Measurements from ENCODE around the gene FRMD4A. TPM values are rescaled to one million over a fixed set of nuclear protein-coding genes. Genes with fewer than 3 reads are reported as not detected.

FRMD4A gene
- total RNA-seq, 2 donors from 2014 or later, result 18.9 to 46.1 TPM

DNA sequence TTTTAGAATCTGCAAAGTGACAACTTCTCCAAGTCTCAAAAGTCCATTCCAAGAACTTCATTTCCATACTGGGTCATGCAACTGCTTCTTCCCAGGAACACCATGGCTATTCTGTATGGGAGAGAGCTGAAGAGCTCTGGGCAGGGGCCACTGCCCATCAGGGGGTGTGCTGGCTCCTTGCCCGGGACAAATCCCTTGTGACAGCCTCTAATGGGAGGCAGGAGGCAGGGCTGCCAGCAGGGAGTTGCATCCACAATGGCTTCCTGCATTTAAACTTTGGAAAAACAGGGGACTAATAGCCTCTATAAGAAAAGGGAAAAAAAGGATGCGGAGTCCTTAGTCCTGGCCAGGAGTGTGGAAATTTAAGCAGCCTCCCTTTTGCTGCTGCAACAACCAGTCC lies 18.4 kb upstream of the FRMD4A start:
- TF ChIP-seq POLR2A (IDR thresholded peaks at IDR 0.05), result no peak
- TF ChIP-seq, protein P1, sequence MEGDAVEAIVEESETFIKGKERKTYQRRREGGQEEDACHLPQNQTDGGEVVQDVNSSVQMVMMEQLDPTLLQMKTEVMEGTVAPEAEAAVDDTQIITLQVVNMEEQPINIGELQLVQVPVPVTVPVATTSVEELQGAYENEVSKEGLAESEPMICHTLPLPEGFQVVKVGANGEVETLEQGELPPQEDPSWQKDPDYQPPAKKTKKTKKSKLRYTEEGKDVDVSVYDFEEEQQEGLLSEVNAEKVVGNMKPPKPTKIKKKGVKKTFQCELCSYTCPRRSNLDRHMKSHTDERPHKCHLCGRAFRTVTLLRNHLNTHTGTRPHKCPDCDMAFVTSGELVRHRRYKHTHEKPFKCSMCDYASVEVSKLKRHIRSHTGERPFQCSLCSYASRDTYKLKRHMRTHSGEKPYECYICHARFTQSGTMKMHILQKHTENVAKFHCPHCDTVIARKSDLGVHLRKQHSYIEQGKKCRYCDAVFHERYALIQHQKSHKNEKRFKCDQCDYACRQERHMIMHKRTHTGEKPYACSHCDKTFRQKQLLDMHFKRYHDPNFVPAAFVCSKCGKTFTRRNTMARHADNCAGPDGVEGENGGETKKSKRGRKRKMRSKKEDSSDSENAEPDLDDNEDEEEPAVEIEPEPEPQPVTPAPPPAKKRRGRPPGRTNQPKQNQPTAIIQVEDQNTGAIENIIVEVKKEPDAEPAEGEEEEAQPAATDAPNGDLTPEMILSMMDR (IDR thresholded peaks at IDR 0.05), result no peak
- 78 to 83% methylated on average over 2 of the region's 2 CpGs for WGBS, 2 donors
- Histone ChIP-seq H3K4me3 (no peak overlapping the region), H3K9me3 (no peaks in the 10 kb centered on the region), H3K27ac (no peak overlapping the region), H3K4me1 (peaks cover 19% of the 10 kb centered on the region), H3K36me3 (replicated peaks in 1 of 2; ENCODE audit: insufficient read depth in 1 of 2, low read depth in 2 of 2) (no peaks in the 10 kb centered on the region), H3K27me3 (no peaks in the 10 kb centered on the region)
- no peak for DNase-seq
- intact Hi-C loops (cut with DNase I), result no loop called here
- ATAC-seq, result no peak

DNA sequence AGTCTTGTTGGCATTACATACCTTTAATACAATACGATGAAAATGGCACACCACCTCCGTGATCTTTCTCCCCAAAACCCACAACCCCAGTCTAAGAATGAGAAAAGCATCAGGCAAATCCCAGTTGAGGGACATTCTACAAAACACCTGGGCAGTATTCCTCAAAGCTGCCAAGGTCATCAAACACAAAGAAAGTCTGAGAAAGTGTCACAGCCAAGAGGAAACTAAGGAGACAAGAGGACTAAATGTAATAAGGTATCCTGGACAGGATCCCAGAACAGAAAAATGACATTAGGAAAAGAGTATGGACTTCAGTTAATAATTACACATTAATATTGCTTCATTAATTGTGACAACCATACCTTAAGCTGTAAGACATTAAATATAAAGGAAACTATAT lies 14.5 kb upstream of the FRMD4A start:
- H3K27me3 ChIP-seq, result no peaks in the 10 kb centered on the region
- no peaks in the 10 kb centered on the region for H3K36me3 ChIP-seq (replicated peaks in 1 of 2; ENCODE audit: insufficient read depth in 1 of 2, low read depth in 2 of 2)
- intact Hi-C loops (cut with DNase I), result no loop called here
- 10 to 32% methylated on average over 2 of the region's 2 CpGs for WGBS, 2 donors
- TF ChIP-seq, protein P1 (IDR thresholded peaks at IDR 0.05), result no peak
- no peak for TF ChIP-seq POLR2A (IDR thresholded peaks at IDR 0.05)
- H3K4me1 ChIP-seq, result peaks cover 13% of the 10 kb centered on the region
- ATAC-seq (peak; percentile 98), DNase-seq (peak; percentile 25 to 60 (median 38))
- H3K27ac ChIP-seq, result peak overlapping the region; percentile 12 to 66 (median 62)
- H3K9me3 ChIP-seq, result no peaks in the 10 kb centered on the region
- H3K4me3 ChIP-seq, result no peak overlapping the region

DNA sequence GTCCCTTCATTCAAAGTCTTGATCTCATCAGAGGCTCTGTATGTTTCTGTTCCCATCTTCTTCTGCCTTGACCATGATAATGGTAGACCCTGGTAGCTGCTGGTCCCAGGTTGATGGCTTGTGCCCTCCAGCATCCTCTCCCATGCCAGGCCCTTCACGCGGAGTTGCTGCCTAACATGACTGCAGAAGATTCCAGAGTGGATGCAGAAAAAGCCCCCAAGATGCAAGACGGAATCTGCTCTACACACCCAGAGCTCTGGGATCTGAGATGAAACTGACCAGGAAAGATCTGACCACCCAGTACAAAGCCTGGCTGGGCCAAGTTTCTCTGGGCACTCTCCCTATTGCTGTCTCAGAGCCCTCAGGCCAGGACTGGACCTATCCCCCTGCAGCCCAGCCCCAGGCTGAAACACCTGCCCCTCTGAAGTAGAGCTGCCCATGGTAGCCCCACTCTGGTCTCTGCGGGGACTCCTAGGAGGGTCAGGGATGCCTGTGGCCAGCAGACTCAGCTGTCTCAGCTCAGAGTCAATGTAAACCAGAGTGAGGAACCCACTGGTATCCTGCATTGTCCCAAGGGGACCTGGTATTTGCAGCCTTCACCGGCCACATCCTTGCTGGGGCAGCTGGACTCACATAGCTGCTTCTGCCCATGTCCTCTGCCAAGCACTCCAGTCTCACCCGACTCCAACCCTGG lies 9.5 kb upstream of the FRMD4A start:
- no peaks in the 10 kb centered on the region for H3K27me3 ChIP-seq
- 85 to 95% methylated on average over 6 of the region's 6 CpGs for WGBS, 2 donors
- ATAC-seq (no peak), DNase-seq (no peak)
- no peak overlapping the region for H3K4me3 ChIP-seq
- TF ChIP-seq POLR2A (IDR thresholded peaks at IDR 0.05), result no peak
- TF ChIP-seq, protein P1 (IDR thresholded peaks at IDR 0.05), result no peak
- H3K27ac ChIP-seq, result no peak overlapping the region
- H3K36me3 ChIP-seq (replicated peaks in 1 of 2; ENCODE audit: insufficient read depth in 1 of 2, low read depth in 2 of 2), result no peaks in the 10 kb centered on the region
- intact Hi-C loops (cut with DNase I), result no loop called here
- H3K4me1 ChIP-seq, result peaks cover 4% of the 10 kb centered on the region
- no peaks in the 10 kb centered on the region for H3K9me3 ChIP-seq

DNA sequence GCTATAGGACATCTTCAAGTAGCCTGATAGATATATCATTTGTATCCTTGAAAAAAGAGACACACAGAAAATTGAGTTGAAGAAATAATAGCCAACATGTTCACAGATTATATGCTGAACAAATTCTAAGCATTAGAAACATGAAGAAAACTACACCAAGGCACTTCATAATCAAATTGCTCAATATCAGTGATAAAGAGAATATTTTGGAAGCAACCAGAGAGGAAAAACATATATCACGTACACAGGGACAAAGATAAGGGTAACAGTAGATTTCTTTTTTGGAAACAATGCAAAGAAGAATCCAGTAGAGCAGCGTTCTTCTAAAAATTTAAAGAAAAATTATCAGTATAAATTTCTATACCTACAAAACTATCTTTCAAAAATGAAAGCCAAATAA lies 6.0 kb upstream of the FRMD4A start:
- no peak overlapping the region for H3K27ac ChIP-seq
- TF ChIP-seq POLR2A (IDR thresholded peaks at IDR 0.05), result no peak
- TF ChIP-seq, protein P1 (IDR thresholded peaks at IDR 0.05), result no peak
- DNase-seq, result no peak
- no peaks in the 10 kb centered on the region for H3K36me3 ChIP-seq (replicated peaks in 1 of 2; ENCODE audit: insufficient read depth in 1 of 2, low read depth in 2 of 2)
- WGBS, 2 donors, result 51 to 52% methylated on average over 2 of the region's 2 CpGs
- no peaks in the 10 kb centered on the region for H3K27me3 ChIP-seq
- intact Hi-C loops (cut with DNase I), result no loop called here
- no peak overlapping the region for H3K4me3 ChIP-seq
- H3K9me3 ChIP-seq, result no peaks in the 10 kb centered on the region
- no peak for ATAC-seq
- no peaks in the 10 kb centered on the region for H3K4me1 ChIP-seq

DNA sequence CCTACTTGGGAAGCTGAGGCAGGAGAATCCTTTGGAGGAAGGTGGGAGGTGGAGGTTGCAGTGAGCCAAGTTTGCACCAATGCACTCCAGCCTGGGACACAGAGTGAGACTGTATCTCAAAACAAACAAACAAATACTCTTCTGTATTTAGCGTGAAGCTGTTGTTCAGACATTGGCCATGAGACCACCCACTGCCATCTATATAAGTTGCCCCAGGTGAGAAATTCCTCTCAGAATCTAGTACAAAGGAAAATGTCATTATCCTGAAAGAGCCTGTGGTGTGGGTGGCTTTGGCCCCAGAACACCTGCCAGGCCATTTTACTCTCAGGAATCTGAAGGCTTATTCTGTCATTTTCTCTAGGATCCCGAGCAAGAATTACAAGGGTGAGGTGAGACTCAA lies 4.0 kb upstream of the FRMD4A start:
- ATAC-seq, result no peak
- TF ChIP-seq, protein P1 (IDR thresholded peaks at IDR 0.05), result no peak
- TF ChIP-seq POLR2A (IDR thresholded peaks at IDR 0.05), result no peak
- DNase-seq, result no peak
- intact Hi-C loops (cut with DNase I), result no loop called here
- WGBS, 2 donors, result 84 to 91% methylated on average over 2 of the region's 2 CpGs
- Histone ChIP-seq H3K36me3 (replicated peaks in 1 of 2; ENCODE audit: insufficient read depth in 1 of 2, low read depth in 2 of 2) (no peaks in the 10 kb centered on the region), H3K27me3 (no peaks in the 10 kb centered on the region), H3K4me1 (no peaks in the 10 kb centered on the region), H3K4me3 (no peak overlapping the region), H3K27ac (no peak overlapping the region), H3K9me3 (no peaks in the 10 kb centered on the region)
